NCI-H345 treated with DMSO at 0.1 percent for 48 hours (cell line): Measurements from ENCODE around the gene MAPK6.

ENCODE experiments used
- DNase-seq: peaks from one replicate; lab custom pipeline; 2025; ENCODE audit not compliant: unreplicated experiment; lab: John Stamatoyannopoulos, UW

Gene MAPK6

GRCh38 chr15:52010633-52011595, 8.1 kb upstream of the MAPK6 start:
- no peak for DNase-seq

GRCh38 chr15:52011711-52012144, 7.3 kb upstream of the MAPK6 start:
- DNase-seq = peak; percentile 37

GRCh38 chr15:52012210-52012609, 6.8 kb upstream of the MAPK6 start:
- no peak for DNase-seq

- no peak for DNase-seq
Observed at GRCh38 chr15:52013151-52013791, 5.7 kb upstream of the MAPK6 start.

GRCh38 chr15:52014616-52015015, 4.4 kb upstream of the MAPK6 start:
- no peak for DNase-seq

GRCh38 chr15:52016316-52016715, 2.7 kb upstream of the MAPK6 start:
- DNase-seq = no peak

- no peak for DNase-seq
Observed at GRCh38 chr15:52018244-52018643, 775 bp upstream of the MAPK6 start.

GRCh38 chr15:52019394-52020220, 588 bp downstream of the MAPK6 start:
- no peak for DNase-seq

- no peak for DNase-seq
Observed at GRCh38 chr15:52020221-52021085, 1.4 kb downstream of the MAPK6 start.

GRCh38 chr15:52021128-52021671, 2.2 kb downstream of the MAPK6 start:
- no peak for DNase-seq

GRCh38 chr15:52021892-52022540, 3.0 kb downstream of the MAPK6 start:
- no peak for DNase-seq

GRCh38 chr15:52023169-52023922, 4.3 kb downstream of the MAPK6 start:
- no peak for DNase-seq

GRCh38 chr15:52028431-52029093, 9.5 kb downstream of the MAPK6 start:
- DNase-seq = no peak

- no peak for DNase-seq
Observed at GRCh38 chr15:52030010-52030409, 11.0 kb downstream of the MAPK6 start.

- DNase-seq = no peak
Observed at GRCh38 chr15:52031556-52031955, 12.5 kb downstream of the MAPK6 start.

GRCh38 chr15:52037889-52038505, 19.0 kb downstream of the MAPK6 start:
- no peak for DNase-seq

- DNase-seq = no peak
Observed at GRCh38 chr15:52039925-52040781, 21.1 kb downstream of the MAPK6 start.
